Astrocyte of the cerebellum (primary cell): ENCODE results near the gene ZFY.

Source experiments
- DNase-seq: peaks from one replicate; pipeline ENCODE4 v3.0.0-alpha.2; 2011; ENCODE audit warnings: low read depth
- H3K4me3 ChIP-seq: 2 replicates; pipeline ENCODE4 v1.5.1; 2011; ENCODE audit warnings: mild to moderate bottlenecking, low read depth, low read length, moderate library complexity
- CTCF ChIP-seq: IDR thresholded peaks from 2 replicates; pipeline ENCODE4 v1.5.1; 2012; ENCODE audit warnings: low read length, low read depth, moderate library complexity, mild to moderate bottlenecking; ENCODE audit errors: missing control alignments
- in situ Hi-C: cut with HindIII; loops from 2 replicates; pipeline ENCODE4 v1.10.0; 2017; ENCODE audit warnings: low sequenced_read_pairs

ZFY gene

GRCh38 chrY:2907356-2907755 is 27.8 kb upstream of the ZFY start:
- in situ Hi-C loops, result no loop called here

GRCh38 chrY:2913066-2913815 is 21.9 kb upstream of the ZFY start:
- in situ Hi-C loops, result no loop called here
- TF ChIP-seq CTCF, result no peak
- DNase-seq, result no peak
- H3K4me3 ChIP-seq, result no peak overlapping the region

More at GRCh38 chrY:2907356-2907755, 27.8 kb upstream of the ZFY start:
- TF ChIP-seq CTCF, result no peak
- H3K4me3 ChIP-seq, result no peak overlapping the region
- DNase-seq, result no peak

GRCh38 chrY:2934078-2934477 is 1.1 kb upstream of the ZFY start:
- H3K4me3 ChIP-seq, result no peak overlapping the region
- in situ Hi-C loops, result no loop called here
- no peak for DNase-seq
- no peak for TF ChIP-seq CTCF

GRCh38 chrY:2935716-2936435 is 695 bp downstream of the ZFY start:
- no peak for TF ChIP-seq CTCF
- DNase-seq, result no peak
- in situ Hi-C loops, result no loop called here
- H3K4me3 ChIP-seq, result no peak overlapping the region

- H3K4me3 ChIP-seq, result no peak overlapping the region
- TF ChIP-seq CTCF, result no peak
- in situ Hi-C loops, result no loop called here
- no peak for DNase-seq
These were observed 1.2 kb downstream of the ZFY start for GRCh38 chrY:2936436-2936750.

- TF ChIP-seq CTCF, result no peak
- no peak overlapping the region for H3K4me3 ChIP-seq
- no peak for DNase-seq
- in situ Hi-C loops, result no loop called here
These were observed 2.0 kb downstream of the ZFY start for GRCh38 chrY:2937149-2937548.
